GM12874 (cell line): ENCODE measurements around the gene METTL5.

Source experiments
- CTCF ChIP-seq: IDR thresholded peaks from 2 replicates; pipeline ENCODE4 v1.5.1; 2011; ENCODE audit warnings: low read depth, mild to moderate bottlenecking, control low read depth, low read length, moderate library complexity; ENCODE audit not compliant: insufficient read depth

Gene METTL5

GRCh38 chr2:169818241-169818640, 6.5 kb downstream of the METTL5 start:
- TF ChIP-seq CTCF = no peak

DNA sequence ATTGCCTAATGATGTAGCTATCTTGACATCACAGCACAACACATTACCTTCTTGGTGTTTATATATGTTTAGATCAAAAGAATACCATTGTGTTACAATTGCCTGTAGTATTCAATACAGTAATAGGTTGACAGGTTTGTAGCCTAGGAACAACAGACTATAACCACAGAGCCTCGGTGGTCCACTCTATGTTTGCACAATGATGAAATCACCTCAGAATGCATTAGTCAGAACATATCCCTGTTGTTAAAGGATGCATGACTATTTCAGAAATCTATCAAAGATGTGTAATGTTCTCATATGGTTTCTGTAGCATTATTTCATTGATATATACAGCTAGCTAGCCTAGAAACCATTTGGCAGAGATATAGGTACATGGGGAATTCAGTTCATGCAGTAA, 8.9 kb downstream of the METTL5 start:
- TF ChIP-seq CTCF = no peak

- TF ChIP-seq CTCF = no peak
Observed at GRCh38 chr2:169808221-169808620, 16.5 kb downstream of the METTL5 start.

DNA sequence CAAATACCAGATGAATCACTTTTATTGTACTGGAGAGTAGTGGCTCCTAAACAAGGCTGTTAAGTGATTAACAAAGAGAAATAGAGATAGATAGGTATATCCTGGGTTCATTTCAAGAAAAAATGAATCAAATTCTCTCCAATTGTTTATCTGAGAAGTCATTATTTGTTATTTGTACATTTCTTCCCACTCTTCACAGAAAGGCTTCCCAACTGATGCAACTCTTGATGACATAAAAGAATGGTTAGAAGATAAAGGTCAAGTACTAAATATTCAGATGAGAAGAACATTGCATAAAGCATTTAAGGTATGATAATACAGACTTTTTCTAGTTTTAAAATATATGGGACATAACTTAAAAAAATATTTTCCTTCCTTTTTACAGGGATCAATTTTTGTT, 18.1 kb downstream of the METTL5 start:
- no peak for TF ChIP-seq CTCF

GRCh38 chr2:169803480-169803879, 21.2 kb downstream of the METTL5 start:
- no peak for TF ChIP-seq CTCF

GRCh38 chr2:169798718-169799592, 25.8 kb downstream of the METTL5 start, which contains the start of gene SSB:
Gene SSB, plus strand, starts transcription at chr2:169798871. Its CDS starts 2,090 bp downstream, at chr2:169800961.
- no peak for TF ChIP-seq CTCF

DNA sequence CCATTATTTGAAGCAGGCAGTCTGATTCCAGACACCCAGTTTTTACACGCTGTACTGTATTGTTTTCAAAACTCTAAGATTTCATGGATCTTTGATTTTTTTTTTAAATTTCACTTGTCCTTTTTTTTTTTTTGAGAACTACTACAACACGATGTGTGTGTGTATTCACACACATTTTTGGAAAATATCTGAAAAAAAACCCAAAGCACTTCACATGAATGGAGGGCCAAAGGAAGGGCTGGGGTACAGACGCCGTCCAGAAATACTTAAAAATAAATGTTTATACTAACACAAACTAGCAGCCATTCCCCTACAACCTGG, 26.3 kb downstream of the METTL5 start:
- TF ChIP-seq CTCF = no peak
